ENCODE data around the gene PTMS.

Gene PTMS

GRCh38 chr12:6786416-6787094 is 20.4 kb downstream of the PTMS start:
- H3K4me3 Mint-ChIP-seq, result no peak overlapping the region
- H3K27ac Mint-ChIP-seq, result no peak overlapping the region
- no peak for ATAC-seq
- no peaks in the 10 kb centered on the region for H3K36me3 Mint-ChIP-seq
- peaks cover 14% of the 10 kb centered on the region for H3K4me1 Mint-ChIP-seq
- no peaks in the 10 kb centered on the region for H3K9me3 Mint-ChIP-seq
- H3K27me3 Mint-ChIP-seq, result no peaks in the 10 kb centered on the region

- no peak overlapping the region for H3K27ac Mint-ChIP-seq
- no peak overlapping the region for H3K4me3 Mint-ChIP-seq
- H3K4me1 Mint-ChIP-seq, result peaks cover 22% of the 10 kb centered on the region
- H3K27me3 Mint-ChIP-seq, result no peaks in the 10 kb centered on the region
- H3K36me3 Mint-ChIP-seq, result no peaks in the 10 kb centered on the region
- no peaks in the 10 kb centered on the region for H3K9me3 Mint-ChIP-seq
- no peak for ATAC-seq
These were observed 21.1 kb downstream of the PTMS start for GRCh38 chr12:6787309-6787708.

- H3K36me3 Mint-ChIP-seq, result no peaks in the 10 kb centered on the region
- peaks cover 8% of the 10 kb centered on the region for H3K27me3 Mint-ChIP-seq
- H3K4me3 Mint-ChIP-seq, result no peak within 1 kb of the TSS
- H3K9me3 Mint-ChIP-seq, result no peaks in the 10 kb centered on the region
- peaks cover 23% of the 10 kb centered on the region for H3K4me1 Mint-ChIP-seq
- ATAC-seq, result no peak
- no peak within 1 kb of the TSS for H3K27ac Mint-ChIP-seq
These were observed 23.1 kb downstream of the PTMS start, which contains the start of gene CD4 for GRCh38 chr12:6788972-6789924. Gene CD4 (plus strand): TSS chr12:6789528. CDS start chr12:6800139, 10,611 bp downstream.

GRCh38 chr12:6790496-6791150 is 24.5 kb downstream of the PTMS start:
- ATAC-seq, result no peak
- peaks cover 21% of the 10 kb centered on the region for H3K4me1 Mint-ChIP-seq
- H3K9me3 Mint-ChIP-seq, result no peaks in the 10 kb centered on the region
- H3K27me3 Mint-ChIP-seq, result peaks cover 21% of the 10 kb centered on the region
- H3K36me3 Mint-ChIP-seq, result no peaks in the 10 kb centered on the region
- H3K4me3 Mint-ChIP-seq, result no peak overlapping the region
- no peak overlapping the region for H3K27ac Mint-ChIP-seq

GRCh38 chr12:6791931-6792520 is 25.9 kb downstream of the PTMS start:
- no peak overlapping the region for H3K4me3 Mint-ChIP-seq
- ATAC-seq, result peak; percentile 51
- peaks cover 21% of the 10 kb centered on the region for H3K4me1 Mint-ChIP-seq
- no peaks in the 10 kb centered on the region for H3K9me3 Mint-ChIP-seq
- H3K27me3 Mint-ChIP-seq, result peaks cover 32% of the 10 kb centered on the region
- no peaks in the 10 kb centered on the region for H3K36me3 Mint-ChIP-seq
- peak overlapping the region; percentile 36 for H3K27ac Mint-ChIP-seq

- H3K36me3 Mint-ChIP-seq, result no peaks in the 10 kb centered on the region
- peaks cover 21% of the 10 kb centered on the region for H3K4me1 Mint-ChIP-seq
- H3K4me3 Mint-ChIP-seq, result peak overlapping the region; percentile 4
- no peaks in the 10 kb centered on the region for H3K9me3 Mint-ChIP-seq
- peak; percentile 79 for ATAC-seq
- peak overlapping the region; percentile 36 for H3K27ac Mint-ChIP-seq
- H3K27me3 Mint-ChIP-seq, result peaks cover 38% of the 10 kb centered on the region
These were observed 26.5 kb downstream of the PTMS start for GRCh38 chr12:6792522-6793201.

GRCh38 chr12:6795088-6795487 is 28.9 kb downstream of the PTMS start:
- H3K27me3 Mint-ChIP-seq, result peaks cover 55% of the 10 kb centered on the region
- H3K9me3 Mint-ChIP-seq, result no peaks in the 10 kb centered on the region
- H3K36me3 Mint-ChIP-seq, result no peaks in the 10 kb centered on the region
- H3K27ac Mint-ChIP-seq, result no peak overlapping the region
- no peak for ATAC-seq
- peaks cover 21% of the 10 kb centered on the region for H3K4me1 Mint-ChIP-seq
- no peak overlapping the region for H3K4me3 Mint-ChIP-seq

- Mint-ChIP-seq H3K9me3 (no peaks in the 10 kb centered on the region), H3K27me3 (peaks cover 56% of the 10 kb centered on the region), H3K4me3 (no peak overlapping the region), H3K36me3 (no peaks in the 10 kb centered on the region), H3K27ac (no peak overlapping the region), H3K4me1 (peaks cover 21% of the 10 kb centered on the region)
- ATAC-seq, result no peak
These were observed 30.4 kb downstream of the PTMS start for GRCh38 chr12:6796576-6796975.

- no peak overlapping the region for H3K4me3 Mint-ChIP-seq
- H3K27me3 Mint-ChIP-seq, result peaks cover 48% of the 10 kb centered on the region
- no peak for ATAC-seq
- H3K4me1 Mint-ChIP-seq, result no peaks in the 10 kb centered on the region
- no peaks in the 10 kb centered on the region for H3K36me3 Mint-ChIP-seq
- no peaks in the 10 kb centered on the region for H3K9me3 Mint-ChIP-seq
- no peak overlapping the region for H3K27ac Mint-ChIP-seq
These were observed 33.0 kb downstream of the PTMS start for GRCh38 chr12:6799147-6799546.

- no peak overlapping the region for H3K27ac Mint-ChIP-seq
- H3K9me3 Mint-ChIP-seq, result no peaks in the 10 kb centered on the region
- no peak for ATAC-seq
- no peak overlapping the region for H3K4me3 Mint-ChIP-seq
- H3K36me3 Mint-ChIP-seq, result no peaks in the 10 kb centered on the region
- H3K4me1 Mint-ChIP-seq, result peaks cover 13% of the 10 kb centered on the region
- H3K27me3 Mint-ChIP-seq, result peaks cover 8% of the 10 kb centered on the region
These were observed 41.0 kb downstream of the PTMS start for GRCh38 chr12:6807170-6807569.

- no peak for ATAC-seq
- Mint-ChIP-seq H3K27me3 (peaks cover 10% of the 10 kb centered on the region), H3K9me3 (no peaks in the 10 kb centered on the region), H3K36me3 (no peaks in the 10 kb centered on the region), H3K4me1 (peaks cover 21% of the 10 kb centered on the region), H3K4me3 (no peak overlapping the region), H3K27ac (no peak overlapping the region)
These were observed 42.9 kb downstream of the PTMS start for GRCh38 chr12:6809056-6809455.

- ATAC-seq, result no peak
- Mint-ChIP-seq H3K9me3 (no peaks in the 10 kb centered on the region), H3K27ac (no peak overlapping the region), H3K4me3 (no peak overlapping the region), H3K36me3 (no peaks in the 10 kb centered on the region), H3K27me3 (peaks cover 11% of the 10 kb centered on the region), H3K4me1 (peaks cover 21% of the 10 kb centered on the region)
These were observed 44.6 kb downstream of the PTMS start for GRCh38 chr12:6810758-6811157.

GRCh38 chr12:6813363-6813762 is 47.2 kb downstream of the PTMS start:
- Mint-ChIP-seq H3K36me3 (no peaks in the 10 kb centered on the region), H3K27me3 (peaks cover 8% of the 10 kb centered on the region), H3K4me3 (no peak overlapping the region), H3K9me3 (no peaks in the 10 kb centered on the region), H3K4me1 (peaks cover 21% of the 10 kb centered on the region), H3K27ac (no peak overlapping the region)
- no peak for ATAC-seq

- peaks cover 15% of the 10 kb centered on the region for H3K4me1 Mint-ChIP-seq
- H3K9me3 Mint-ChIP-seq, result no peaks in the 10 kb centered on the region
- no peaks in the 10 kb centered on the region for H3K36me3 Mint-ChIP-seq
- ATAC-seq, result no peak
- no peak overlapping the region for H3K4me3 Mint-ChIP-seq
- peaks cover 17% of the 10 kb centered on the region for H3K27me3 Mint-ChIP-seq
- no peak overlapping the region for H3K27ac Mint-ChIP-seq
These were observed 50.4 kb downstream of the PTMS start for GRCh38 chr12:6816598-6816997.

Measured in stimulated activated memory B cell treated with anti-CD40 and anti-IgM and Interleukin-4, amounts not matched to agents 10 μg/mL and 1 μg/mL and 100 μg/mL, for 72 hours (primary cell).